Cerebellar nuclear complex (tissue), 1 donor: ENCODE results near the gene SVIL.
"Not testable (repeated sequence)": the region's sequence is repeated elsewhere in the genome, so short reads cannot be mapped to it uniquely, and the experiment has no call there.

Source experiments
- DNase-seq, 2 experiments: peaks; one replicate each; lab custom pipeline; 2025; lab: John Stamatoyannopoulos, UW

SVIL gene

GRCh38 chr10:29515104-29515503, 119.7 kb downstream of the SVIL start:
- DNase-seq, result not testable (repeated sequence)

- DNase-seq, result no peak
These were observed 120.5 kb downstream of the SVIL start for GRCh38 chr10:29514306-29514705.

- no peak for DNase-seq
These were observed 122.3 kb downstream of the SVIL start for GRCh38 chr10:29512425-29512974.

DNA sequence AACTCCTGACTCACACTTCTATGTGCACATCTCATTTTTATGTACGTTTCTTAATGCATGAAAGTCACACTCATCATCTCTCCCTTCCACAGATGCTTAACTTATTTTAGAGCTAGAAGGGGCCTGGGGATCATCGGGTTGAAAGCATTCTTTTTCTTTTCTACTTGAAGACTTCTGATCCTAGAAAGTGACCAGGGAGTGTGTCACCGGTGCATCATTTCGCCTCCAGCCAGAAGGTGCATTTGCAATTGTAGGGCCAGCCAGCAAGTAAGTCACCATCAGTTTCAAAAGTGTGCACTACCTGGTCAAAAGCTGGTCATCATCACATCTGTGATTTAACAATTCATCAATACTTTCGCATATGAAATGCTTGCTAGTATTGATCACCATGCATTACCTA, 123.0 kb downstream of the SVIL start:
- DNase-seq, result not testable (repeated sequence)

DNA sequence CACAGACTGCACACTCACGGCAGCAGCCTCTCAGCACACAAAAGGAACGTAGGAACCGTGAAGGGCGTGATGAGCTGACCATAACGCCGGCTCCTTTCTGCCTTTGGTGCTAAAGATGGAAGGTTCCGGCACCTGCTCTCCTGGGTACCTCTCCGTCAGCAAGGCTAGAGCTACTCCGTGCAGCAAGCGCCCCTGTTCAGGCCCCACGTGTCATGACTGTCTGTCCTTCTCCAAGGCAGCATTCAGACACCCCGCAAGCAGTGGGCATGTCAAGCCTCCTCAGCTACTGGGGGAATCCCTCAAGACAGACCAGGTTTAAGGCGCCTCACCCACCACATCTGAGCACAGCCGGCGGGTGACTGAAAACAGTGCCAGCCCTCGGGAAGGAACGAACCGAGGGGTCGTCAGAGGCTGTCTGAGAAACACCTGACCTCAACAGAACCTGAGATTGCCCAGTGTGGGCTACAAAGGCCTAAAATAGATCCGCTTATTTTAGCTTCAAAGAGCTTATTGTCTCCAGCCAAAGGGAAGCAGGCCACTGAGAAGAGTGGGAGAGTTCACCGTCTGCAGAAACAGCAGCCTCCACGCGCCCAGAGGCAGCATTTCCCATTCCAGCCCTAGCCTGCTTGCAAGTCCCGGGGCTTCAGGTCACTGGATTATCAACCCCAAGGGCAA, 124.2 kb downstream of the SVIL start:
- not testable (repeated sequence) for DNase-seq

- DNase-seq, result no peak
These were observed 126.1 kb downstream of the SVIL start for GRCh38 chr10:29508554-29509244.

DNA sequence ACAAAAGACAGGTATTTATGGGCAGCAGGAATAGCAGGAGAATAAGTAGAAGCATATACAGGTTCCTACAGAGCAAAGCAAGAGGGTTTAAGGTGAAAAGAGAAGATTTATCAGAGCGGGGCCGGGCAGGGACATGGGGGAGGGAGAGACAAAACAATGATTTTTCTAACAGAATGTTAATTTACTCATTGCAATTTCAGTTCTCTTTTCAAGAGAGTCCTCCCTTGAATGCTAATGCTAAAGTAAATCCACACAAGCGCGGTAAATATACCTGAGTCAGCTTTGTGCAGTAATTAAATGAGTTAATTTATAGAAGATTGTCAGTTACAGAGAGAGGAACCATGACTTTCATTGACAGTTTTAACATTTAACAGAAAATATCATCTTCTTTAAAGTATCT, 127.0 kb downstream of the SVIL start:
- not testable (repeated sequence) for DNase-seq

DNA sequence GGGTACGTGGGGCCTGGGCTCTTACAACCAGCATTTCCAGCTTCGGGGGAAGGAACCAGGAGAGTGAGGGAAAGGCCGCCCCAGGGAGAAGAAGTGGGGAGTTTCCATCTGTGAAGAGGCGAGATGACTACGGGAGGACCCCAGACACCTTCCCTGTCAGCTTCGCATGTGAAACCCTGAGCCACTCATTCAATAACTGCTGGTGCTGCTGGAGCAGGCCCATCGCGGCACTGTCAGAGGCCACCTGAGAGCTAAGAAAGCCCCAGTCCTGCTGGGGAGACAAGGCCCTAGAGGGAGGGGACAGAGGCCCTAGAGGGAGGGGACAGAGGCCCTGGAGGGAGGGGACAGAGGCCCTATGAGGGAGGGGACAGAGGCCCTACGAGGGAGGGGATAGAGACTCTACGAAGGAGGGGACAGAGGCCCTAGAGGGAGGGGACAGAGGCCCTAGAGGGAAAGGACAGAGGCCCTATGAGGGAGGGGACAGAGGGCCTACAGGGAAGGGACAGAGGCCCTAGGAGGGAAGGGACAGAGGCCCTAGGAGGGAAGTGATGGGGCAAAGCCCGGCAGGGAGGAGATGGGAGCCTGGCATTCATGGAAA, 128.3 kb downstream of the SVIL start:
- not testable (repeated sequence) for DNase-seq

DNA sequence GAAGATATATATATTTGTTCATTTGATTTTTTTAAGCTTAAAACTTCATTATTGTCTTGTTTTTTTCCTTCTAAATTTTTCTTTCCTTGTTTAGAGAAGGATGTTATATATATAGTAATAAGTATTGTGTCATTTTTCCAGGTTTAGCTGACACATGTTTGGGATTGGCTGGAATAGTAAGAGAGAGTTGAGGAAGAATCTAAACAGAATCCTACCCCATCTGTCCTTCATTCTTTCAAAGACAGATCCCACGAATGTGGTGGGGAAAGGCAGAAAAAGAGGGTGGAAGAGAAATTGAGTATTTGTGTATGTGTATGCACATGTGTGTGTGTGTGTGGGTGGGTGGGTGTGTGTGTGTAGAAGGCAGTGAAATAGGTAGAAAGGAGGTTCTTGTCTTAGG, 132.4 kb downstream of the SVIL start:
- DNase-seq, result no peak

DNA sequence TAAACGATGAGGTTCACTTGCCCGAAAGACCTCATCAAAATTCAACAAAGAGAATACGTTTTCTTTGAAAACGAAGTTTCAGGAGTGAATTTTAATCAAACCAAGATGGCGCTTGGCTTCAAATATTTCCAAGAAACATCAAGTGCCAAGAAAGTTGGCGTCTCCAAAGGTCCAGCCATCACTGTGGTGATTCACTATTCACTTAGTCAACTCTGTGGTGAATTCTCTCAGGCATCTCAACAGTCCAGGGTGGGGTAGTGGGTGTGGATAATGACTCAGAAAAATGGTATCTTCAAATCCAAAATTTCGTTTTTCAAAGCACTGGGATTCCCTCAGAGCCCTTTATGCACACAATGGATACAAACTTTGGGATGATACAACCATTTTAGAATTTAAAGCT, 133.1 kb downstream of the SVIL start:
- no peak for DNase-seq

DNA sequence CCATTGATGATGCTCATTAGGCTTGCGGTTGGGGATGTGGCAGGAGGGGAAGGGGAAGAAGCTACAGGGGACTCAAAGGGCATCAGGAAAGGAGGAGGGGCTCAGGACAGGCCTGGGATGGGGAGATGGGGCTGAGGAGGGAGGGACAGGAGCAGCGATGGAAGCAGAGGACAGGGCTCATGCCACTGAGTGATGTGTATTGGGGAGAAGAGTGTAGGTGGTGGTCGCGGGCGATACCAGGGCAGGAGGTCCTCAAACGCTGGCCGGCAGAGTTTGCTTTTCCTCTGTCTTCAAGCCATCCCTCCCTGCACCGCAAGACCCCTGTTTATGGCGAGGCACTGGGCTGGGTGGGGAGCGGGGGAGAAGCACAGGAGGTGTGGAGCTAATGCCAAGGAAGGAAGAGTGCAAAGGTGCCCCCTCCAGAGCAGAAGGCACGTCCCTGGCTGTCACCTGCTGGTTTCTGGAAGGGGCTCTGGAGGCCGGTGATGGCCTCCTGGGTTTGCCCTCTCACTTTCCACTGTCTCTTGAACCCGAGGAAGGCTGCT, 134.7 kb downstream of the SVIL start:
- DNase-seq, result no peak

DNA sequence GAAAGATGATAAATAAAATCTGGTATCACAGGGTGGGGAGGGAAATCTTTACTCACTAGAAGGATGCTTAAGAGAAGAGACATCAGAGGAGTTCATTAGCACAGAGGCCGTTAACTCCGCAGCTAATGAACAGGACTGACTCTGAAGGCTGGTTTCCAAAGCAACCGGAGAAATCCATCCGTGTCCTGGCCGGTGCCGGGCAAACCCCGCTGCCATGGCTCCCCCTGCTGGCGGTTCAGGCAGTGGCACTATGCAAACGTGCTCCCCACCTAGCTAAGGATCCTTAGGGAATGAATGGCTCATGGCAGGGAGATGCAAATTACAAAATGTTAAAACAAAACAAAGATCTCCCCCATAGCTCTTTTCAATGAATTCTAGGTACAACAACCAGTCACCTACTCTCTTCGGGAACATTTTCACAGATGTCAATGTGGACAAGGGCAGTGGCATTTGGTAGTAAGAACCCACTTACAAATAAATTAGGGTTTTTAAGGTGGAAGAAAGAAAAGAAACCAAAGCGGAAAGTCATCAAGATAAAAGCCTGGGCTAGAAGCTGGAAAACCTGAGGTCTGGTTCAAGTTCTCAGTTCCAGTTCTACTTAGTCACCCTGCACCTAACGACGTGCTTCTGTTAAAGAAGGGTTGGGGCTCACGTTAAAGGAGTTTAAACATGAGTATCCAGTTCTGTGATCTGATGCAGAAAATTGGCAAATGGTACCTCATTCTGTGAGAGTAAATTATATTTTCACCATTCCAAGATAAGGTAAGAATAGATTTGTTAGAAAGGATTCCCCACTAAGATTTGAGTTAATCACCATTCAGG, 138.2 kb downstream of the SVIL start:
- no peak for DNase-seq

GRCh38 chr10:29495366-29495765, 139.4 kb downstream of the SVIL start:
- DNase-seq, result no peak

- DNase-seq, result no peak
These were observed 141.1 kb downstream of the SVIL start for GRCh38 chr10:29493697-29494096.

- no peak for DNase-seq
These were observed 142.0 kb downstream of the SVIL start for GRCh38 chr10:29492774-29493173.

- no peak for DNase-seq
These were observed 142.9 kb downstream of the SVIL start for GRCh38 chr10:29491918-29492317.

- DNase-seq, result not testable (repeated sequence)
These were observed 143.9 kb downstream of the SVIL start for GRCh38 chr10:29490781-29491280.

DNA sequence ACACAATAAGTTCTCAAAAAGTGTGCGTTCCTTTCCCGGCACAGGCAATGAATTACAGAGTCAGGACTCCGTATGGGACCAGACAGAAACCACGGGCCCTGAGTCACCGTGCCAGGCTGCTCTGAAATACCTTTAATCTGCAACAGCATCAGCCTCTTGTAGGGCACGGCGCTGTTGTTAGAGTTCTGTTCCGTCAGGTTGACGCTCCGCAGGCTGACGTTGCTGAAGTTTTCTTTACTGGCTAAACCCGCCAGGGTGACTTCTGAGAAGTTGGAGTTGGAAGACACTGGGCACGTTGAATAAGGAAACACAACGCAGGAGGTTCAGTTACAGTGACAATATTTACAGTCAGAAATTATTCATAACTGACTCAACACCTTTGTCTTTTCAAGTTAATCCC, 146.3 kb downstream of the SVIL start:
- DNase-seq, result not testable (repeated sequence)

- not testable (repeated sequence) for DNase-seq
These were observed 146.9 kb downstream of the SVIL start for GRCh38 chr10:29487884-29488266.

GRCh38 chr10:29487032-29487883, 147.5 kb downstream of the SVIL start:
- DNase-seq, result not testable (repeated sequence)

DNA sequence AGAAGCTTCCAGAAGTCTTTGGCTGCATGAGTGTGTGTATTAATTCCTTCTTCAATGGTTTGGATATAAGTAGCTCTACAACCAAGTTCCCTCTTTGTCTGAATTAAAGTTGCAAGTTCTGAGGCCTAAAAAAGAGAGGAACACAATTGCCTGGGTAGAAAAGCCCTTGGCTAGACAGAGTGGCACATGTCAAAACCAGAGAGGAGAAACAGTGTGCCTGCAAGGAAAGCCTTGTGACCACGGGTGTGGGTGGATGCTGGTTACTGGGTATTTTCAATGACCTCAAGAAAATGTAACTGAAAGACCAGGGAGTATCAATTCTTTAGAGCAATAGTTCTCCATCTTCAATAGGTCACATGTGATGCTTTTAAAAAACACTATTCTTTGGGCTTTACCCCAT, 148.3 kb downstream of the SVIL start:
- no peak for DNase-seq
